DMS79 (cell line): ENCODE results near the gene NRCAM.

Experiments used
- DNase-seq: peaks from one replicate; lab custom pipeline; 2025; lab: John Stamatoyannopoulos, UW

Gene NRCAM

GRCh38 chr7:108308903-108309302, 147.3 kb downstream of the NRCAM start:
- DNase-seq = no peak

GRCh38 chr7:108308276-108308675, 148.0 kb downstream of the NRCAM start:
- no peak for DNase-seq

GRCh38 chr7:108307595-108307994, 148.6 kb downstream of the NRCAM start:
- no peak for DNase-seq

- no peak for DNase-seq
These were observed 149.0 kb downstream of the NRCAM start for GRCh38 chr7:108307194-108307593.

GRCh38 chr7:108303332-108303731, 152.9 kb downstream of the NRCAM start:
- no peak for DNase-seq

DNA sequence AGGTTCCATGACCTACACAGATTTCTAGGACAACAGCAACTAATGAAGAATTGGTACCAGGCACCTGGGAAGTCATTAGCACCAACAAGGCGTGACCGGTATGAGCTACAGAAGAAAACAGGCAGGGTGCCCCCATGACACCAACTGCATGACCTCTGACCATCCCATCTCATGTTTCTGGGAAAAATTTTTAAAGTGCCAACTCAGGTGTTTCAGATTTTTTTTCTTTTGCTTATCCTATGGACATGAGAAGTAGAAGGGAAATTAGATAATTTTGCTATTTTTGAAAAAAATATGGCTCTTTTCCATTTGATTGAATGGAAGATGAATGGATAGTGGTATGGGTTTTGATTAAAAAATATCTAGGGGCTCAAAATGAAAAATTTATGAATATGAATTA, 154.8 kb downstream of the NRCAM start:
- DNase-seq = no peak

GRCh38 chr7:108299251-108299973, 156.8 kb downstream of the NRCAM start:
- no peak for DNase-seq

- DNase-seq = no peak
These were observed 159.3 kb downstream of the NRCAM start for GRCh38 chr7:108296911-108297310.

DNA sequence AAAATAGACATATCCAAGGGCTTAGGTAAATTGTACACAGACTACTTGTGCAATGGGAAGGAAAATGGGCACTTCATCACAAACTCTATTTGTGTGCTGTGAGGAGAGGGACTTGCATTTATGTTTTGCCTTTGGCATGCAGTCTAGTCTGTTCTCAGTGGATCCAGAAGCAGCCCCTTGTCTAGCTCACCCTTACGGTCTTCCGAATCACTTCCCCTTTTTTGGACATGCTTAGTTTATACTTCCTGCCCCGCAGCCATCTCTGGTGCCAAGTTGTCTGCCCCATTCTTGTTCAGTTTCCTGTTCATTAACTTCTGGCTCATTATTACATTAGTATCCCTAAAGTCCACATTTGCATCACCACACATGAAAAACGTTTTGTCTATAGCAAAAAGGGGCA, 161.6 kb downstream of the NRCAM start:
- no peak for DNase-seq

GRCh38 chr7:108293149-108293612, 163.1 kb downstream of the NRCAM start:
- no peak for DNase-seq

DNA sequence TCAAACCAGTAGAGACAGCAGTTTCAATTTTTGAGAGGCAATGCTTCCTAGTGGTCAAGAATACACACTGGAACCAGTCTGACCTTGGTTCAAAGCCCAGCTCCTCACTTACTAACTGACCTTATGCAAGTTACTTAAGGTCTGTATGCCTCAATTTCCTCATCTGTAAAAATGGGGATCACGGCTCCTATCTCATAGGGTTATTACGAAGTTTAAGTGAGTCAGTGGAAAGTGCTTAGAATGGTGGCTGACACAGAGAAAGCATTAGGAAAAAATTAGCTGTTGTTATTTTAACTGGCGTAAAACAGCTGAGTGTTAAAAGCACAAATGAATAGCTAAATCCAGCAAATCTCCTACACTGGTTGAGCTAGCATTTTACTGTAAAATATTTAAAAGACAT, 163.7 kb downstream of the NRCAM start:
- DNase-seq = no peak

DNA sequence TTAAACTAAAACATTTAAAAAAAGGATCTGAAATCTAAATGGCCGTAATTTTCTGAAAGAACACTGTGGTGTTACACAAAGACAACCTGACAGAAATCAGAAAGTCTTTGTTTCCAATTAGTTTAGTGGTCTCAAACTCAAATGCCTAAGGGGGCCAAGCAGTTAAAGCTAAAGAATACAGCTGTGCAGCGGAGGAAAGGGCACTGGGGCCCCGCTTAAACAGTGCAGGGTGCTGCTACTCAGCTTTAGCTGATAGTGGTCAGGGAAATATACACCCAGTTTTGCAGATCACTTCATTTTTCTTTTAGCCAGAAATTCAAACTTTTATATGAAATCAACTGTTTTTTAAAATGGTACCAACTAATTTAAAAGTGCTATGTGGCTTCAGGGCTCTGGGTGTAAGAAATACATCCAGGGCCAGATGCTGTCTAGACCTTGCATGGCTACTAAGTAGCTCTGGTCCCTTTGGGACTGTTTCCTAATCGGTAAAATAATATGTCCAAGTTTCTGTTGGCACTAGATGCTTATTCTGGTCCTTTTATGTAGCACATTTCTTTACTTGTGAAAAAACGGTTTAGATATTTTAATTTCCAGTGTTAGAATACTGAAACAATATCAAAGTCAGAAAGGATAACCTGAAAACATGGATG, 164.3 kb downstream of the NRCAM start:
- no peak for DNase-seq

DNA sequence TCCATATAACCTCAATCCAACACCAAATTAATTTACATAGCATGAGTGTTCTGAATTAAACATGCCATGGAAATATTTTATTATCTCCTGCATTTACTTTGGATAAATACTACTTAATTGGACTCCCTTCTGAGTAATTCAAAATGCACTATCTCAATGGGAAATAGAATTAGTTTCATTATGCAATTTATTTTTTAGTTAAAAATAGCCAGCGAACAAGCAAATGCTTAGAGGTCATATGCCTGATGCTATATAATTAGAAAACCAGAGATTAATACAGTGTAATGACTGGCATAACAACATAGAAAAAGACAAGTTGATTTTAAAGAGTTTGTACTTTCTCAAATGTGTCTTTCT, 165.1 kb downstream of the NRCAM start:
- DNase-seq = no peak

DNA sequence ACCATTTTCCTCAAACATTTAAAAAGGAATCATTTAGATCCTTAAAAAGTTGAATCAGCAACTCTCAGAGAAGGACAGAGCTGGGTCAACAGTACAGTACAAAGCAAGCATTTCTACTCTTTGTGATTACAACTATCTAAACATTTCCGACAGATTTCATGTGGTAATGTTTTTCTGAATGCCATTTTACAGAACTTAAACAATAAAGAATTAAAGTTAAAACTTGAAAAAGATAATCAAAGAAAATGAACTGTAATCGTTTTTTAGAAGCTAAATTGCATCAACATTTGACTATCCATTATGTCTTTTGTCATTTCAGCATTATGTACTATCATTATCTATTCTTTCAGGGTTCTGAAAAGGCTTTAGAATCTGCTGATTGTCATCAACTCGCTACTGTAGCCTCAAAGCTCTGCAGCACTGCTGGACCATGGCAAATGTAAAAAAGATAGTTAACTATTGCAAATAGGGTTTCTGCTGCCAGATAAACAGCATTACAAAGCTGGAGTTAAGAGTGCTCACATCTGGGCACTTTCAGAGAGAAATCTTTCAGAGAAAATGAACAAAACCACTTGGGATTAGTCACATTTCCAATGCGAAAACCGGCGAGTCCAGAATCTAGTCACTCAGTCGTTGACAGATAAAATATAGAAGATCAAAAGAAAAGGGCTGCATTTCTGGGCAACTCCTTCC, 165.6 kb downstream of the NRCAM start:
- no peak for DNase-seq

GRCh38 chr7:108289852-108290251, 166.4 kb downstream of the NRCAM start:
- no peak for DNase-seq

DNA sequence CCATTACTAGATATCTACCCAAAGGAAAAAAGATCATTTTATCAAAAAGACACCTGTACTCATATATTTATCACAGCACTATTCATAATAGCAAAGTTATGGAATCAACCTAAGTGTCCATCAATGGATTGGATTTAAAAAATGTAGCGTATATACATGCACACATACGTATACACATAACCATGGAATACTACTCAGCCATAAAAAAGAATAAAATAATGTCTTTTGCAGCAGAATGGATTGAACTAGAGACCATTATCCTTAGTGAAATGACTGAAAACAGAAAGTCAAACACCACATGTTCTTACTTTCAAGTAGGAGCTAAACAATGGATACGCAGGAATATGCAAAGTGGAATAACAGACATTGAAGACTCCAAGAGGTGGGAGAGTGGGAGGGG, 168.4 kb downstream of the NRCAM start:
- DNase-seq = no peak

- peak; percentile 33 for DNase-seq
These were observed 169.8 kb downstream of the NRCAM start for GRCh38 chr7:108286290-108286904.

DNA sequence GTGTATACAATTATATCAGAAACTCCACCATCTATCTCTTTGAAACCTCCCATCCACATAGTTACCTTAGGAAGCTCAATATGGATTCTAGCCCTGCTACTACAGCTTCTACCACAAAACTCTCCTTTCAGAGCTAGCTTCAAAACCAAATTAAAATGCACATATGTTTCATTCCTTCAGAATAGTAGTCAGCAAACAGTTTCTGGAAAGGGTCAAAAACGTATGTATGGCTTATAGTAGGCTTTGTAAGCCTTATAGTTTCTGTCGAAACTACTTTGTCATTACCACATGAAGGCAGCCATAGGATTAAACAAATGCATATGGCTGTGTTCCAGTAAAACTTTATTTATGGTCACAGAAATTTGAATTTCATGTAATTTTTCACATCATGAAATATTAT, 170.5 kb downstream of the NRCAM start:
- DNase-seq = no peak

- DNase-seq = no peak
These were observed 171.2 kb downstream of the NRCAM start for GRCh38 chr7:108285003-108285368.

- DNase-seq = no peak
These were observed 171.8 kb downstream of the NRCAM start for GRCh38 chr7:108284349-108285002.

DNA sequence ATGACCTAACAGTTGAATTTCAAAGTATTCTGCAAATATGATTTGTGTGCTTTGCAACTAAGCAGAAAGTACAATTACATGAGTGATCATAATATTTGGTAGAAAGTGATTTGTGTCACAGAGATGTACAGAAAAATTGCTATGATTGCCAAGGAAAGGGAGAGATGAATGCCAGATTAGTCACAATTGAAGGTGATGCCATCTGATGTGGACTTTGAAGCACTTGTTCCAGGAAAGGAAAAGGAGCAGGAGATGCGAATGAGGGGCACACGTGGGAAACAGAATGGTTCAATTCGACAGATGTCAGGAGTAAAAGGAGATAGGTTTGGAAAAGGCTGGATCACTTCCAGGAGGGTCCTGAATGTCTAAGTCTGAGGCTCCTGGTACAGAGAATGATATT, 173.0 kb downstream of the NRCAM start:
- DNase-seq = no peak

- no peak for DNase-seq
These were observed 173.7 kb downstream of the NRCAM start for GRCh38 chr7:108282427-108282996.
